Skin of body (tissue), 2 donors: ENCODE results near the gene PNPLA3. TPM values are rescaled to one million over a fixed set of nuclear protein-coding genes. Genes with fewer than 3 reads are reported as not detected.
"Not testable (repeated sequence)": the region's sequence is repeated elsewhere in the genome, so short reads cannot be mapped to it uniquely, and the experiment has no call there.

ENCODE experiments used
- DNase-seq: peaks from one replicate; lab custom pipeline; 2025; lab: John Stamatoyannopoulos, UW
- total RNA-seq: library from RNA; depleted of rRNA; stranded (reverse); fragments of >200 nt; gene quantifications from one replicate; pipeline ENCODE4 v1.2.3, GENCODE V29; 2014

PNPLA3 gene
- total RNA-seq, 1 donor from 2014 or later = 7.5 TPM

- DNase-seq = no peak
Observed at GRCh38 chr22:43889860-43890253, 33.7 kb upstream of the PNPLA3 start.

DNA sequence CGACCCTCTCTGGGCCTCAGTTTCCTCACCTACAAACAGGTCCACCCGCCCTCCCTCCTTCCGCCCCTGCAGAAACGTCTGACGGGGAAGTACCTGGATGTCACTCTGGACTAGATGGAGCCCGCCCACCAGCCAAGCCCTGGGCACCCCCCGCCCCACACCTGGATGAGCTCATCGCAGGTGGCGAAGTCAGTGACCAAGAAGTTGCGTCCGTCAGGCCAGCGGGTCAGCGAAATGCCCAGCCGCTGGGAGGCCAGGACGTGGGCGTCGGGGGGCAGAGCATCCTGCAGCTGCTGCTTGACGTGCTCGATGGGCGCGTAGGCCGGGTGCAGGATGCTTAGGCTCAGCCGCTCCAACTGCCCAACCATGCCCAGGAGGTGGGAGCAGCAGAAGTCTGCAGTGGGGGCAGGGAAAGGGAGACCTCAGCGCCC, 32.7 kb upstream of the PNPLA3 start:
- no peak for DNase-seq

- DNase-seq = no peak
Observed at GRCh38 chr22:43891360-43892182, 32.0 kb upstream of the PNPLA3 start, which contains the start of gene PNPLA5. Gene PNPLA5 (minus strand): TSS chr22:43892013. CDS start chr22:43891880, 133 bp downstream.

DNA sequence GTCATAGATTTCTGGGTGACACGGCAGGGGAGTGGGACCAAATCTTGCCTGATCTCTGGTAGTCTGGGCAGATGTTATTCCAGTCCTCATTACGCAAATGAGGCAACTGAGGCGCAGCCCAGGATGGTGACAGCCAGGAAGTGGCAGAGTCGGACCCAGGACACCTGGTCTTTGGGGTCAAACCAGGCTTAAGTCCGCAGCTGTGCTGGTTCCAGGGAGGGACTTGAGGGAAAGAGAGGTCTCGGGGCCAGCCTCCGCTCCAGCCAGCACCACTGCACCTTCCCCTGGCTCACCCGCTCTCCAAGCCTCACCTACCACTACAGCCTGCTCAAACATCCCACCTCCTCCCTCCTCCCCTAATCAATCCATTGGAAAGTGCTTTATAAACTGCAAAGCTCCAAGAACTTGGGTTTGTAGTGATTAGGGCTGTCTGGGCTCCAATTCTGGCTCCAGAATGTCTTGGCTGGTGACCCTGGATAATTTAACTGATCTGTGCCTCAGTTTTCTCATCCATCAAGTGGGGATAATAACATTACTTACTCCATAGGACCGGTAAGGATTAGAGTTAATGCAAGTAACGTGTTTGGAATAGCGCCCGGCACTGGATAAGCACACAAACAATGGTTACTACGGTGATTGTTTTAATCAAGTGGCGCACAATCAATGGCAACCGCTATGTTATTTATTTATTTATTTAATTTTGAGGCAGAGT, 31.3 kb upstream of the PNPLA3 start:
- no peak for DNase-seq

- no peak for DNase-seq
Observed at GRCh38 chr22:43893266-43893665, 30.3 kb upstream of the PNPLA3 start.

DNA sequence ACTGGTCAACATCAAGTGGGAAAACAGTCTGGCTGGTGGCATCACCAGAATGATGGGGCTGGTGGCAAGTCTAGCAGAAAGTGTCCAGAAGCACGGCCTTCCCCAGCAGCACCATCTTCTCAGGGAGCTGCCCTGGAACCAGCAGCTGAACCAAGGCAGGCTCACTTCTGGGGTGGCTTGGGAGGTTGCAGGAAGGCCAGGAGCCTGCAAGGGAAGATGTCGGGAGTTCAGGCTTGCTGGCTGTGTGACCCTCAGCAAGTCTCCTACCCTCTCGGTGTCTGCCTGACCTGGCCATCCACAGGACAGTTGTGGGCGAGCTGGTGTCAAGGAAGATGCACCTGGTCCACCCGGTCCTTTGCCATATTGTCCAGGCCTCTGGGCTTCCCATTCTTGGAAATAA, 29.5 kb upstream of the PNPLA3 start:
- DNase-seq = no peak

DNA sequence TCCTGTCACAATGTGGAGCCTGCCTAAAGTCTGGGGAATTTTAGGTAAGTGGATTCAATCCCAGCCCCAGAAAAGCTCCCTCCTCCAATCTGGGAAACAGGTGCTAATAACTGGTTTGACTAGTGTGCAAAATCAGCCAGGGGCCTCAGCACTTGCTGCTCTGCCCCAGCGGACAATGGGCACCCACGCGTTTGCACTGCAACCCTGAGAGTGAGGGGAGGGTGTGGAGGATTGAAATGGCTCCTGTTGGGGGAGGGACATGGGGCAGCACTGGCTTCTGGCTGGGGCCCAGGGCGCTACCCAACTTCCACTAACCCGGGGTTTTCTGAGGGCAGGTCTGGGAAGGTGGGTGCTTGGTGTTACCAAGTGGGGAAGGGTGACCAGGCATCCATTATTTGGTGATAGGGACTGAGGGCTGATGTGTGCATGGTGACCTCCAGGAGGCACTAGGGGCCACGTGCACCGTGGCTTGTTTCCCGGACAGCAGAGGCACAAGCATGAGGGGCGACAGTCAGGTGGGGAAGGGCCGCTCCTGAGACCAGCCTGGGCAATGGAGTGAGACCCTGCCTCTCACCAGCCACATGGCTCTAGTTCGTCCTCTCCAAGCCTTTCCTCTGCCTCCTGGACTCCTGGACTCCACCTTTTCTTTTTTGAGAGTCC, 27.5 kb upstream of the PNPLA3 start:
- DNase-seq = no peak

DNA sequence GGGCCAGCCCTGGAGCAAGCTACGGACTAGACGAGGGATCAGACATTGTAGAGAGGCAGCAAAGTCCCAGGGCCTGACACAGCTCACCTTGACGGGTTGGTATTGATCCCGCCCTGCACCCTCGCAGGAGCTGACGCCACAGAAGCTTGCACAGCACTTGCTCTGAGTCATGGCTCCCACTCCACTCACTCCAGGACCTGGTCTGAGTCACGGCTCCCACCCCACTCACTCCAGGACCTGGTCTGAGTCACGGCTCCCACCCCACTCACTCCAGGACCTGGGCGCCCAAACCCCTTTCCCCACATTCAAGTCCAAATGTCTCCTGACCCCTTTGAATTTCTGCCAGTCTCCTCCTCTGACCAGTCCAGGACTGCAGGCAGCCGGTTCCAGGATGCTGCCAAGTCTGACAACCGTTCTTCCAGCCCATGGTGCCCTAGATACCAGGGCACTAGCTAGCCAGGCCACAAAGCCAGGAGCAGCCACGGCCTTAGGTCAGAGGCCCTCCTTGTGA, 25.8 kb upstream of the PNPLA3 start:
- no peak for DNase-seq

DNA sequence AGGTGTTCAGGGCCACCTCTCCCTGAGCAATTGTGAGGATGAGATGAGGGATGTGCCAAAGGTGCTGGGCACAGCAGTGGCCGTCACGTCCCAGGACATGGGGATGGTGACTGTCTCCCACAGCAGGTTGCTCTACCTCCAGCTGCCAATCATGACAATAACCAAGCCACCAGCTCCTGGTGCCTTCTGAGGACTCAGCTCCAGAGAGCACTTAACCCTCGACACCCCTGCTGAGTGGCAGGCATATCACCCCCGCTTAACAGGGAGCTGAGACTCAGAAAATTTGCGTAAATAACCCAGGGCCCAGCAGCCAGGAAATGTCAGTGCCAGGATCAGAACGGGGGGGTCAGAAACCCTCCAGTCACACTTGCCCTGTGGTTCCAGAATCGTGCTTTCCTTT, 23.4 kb upstream of the PNPLA3 start:
- DNase-seq = no peak

DNA sequence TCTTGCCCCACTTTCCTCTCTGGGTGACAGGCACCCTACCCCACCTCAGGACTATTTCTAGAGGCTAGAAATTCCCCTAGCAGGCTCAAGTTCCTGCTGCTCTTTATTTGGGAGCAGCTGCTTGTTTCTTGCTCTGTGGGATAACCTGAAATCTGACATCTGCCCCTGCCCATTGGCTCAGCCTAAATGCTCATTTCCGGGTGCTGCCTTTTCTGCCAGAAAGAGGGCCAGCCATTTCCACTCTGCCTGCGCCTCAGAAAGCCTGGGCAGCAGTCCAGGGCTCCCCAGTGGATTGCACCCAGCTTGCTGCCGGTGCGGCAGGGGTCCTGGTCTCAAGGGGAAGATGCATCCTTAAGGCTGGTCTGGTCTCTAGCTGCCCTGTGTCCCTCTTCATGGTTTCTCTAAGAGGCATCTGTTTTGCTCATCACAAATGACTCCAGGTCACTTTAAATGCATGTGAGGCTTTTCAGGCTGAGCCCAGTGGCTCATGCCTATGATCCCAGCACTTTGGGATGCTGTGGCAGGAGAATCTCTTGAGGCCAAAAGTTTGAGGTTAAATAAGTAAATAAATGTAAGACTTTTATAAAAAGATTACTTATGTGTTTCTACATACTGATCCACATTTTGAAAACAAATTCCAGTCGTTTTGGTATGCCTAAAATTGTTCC, 21.5 kb upstream of the PNPLA3 start:
- no peak for DNase-seq

- DNase-seq = not testable (repeated sequence)
Observed at GRCh38 chr22:43903033-43903432, 20.6 kb upstream of the PNPLA3 start.

- DNase-seq = not testable (repeated sequence)
Observed at GRCh38 chr22:43904412-43904811, 19.2 kb upstream of the PNPLA3 start.

DNA sequence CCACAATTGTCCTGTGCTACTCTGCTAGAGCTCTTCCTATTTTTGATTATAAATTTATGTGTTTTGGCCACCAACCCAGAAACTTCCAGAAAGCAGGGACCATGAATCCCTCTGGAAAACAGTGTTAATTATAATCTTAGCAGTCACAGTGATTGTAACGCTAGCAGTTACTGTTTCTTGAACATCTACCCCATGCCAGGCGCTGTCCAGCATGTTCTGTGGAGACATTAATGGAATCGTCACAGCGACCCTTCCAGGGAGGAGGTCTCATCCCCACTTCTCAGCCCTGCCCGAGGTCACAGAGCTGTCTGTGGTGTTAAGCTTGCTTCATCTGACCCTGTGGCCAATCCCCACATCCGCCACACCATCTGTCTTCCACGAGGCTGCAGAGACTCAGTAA, 17.9 kb upstream of the PNPLA3 start:
- DNase-seq = no peak

- no peak for DNase-seq
Observed at GRCh38 chr22:43909708-43910107, 13.9 kb upstream of the PNPLA3 start.

- DNase-seq = no peak
Observed at GRCh38 chr22:43910178-43910695, 13.4 kb upstream of the PNPLA3 start.

DNA sequence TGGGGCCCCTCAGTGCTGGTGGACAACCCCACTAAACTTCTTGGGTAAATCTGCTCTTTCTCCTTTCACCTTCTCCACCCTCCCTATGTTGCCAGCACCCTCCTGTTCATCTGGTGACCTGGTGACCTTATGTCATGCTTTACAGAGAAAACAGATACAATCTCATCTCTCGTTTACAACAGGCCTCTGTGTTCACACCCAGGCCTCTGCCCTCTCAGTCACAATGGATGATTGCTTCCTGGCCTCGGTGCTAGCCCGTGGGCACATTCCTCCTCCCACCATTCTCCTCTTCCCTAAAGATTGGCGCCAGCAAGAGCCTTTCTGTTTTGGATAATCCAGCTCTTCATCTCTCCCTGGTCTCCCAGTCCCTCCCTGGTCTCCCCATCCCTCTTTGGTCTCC, 12.3 kb upstream of the PNPLA3 start:
- no peak for DNase-seq

DNA sequence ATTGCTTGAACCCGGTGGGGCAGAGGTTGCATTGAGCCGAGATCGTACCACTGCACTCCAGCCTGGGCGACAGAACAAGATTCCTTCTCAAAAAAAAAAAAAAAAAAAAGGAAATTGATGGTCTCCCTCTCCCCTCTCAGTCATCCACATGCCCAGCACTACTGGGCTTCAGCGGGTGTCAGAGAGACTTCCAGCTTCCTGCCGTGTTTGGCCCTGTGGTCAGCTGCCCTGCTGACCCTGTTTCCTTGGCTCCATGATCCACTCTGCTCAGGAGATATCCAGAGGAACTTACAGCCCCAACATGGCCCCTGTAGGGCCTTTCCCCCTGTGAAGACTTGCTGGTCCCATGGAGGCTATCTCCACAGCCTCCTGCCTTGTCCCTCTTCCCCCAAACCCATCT, 6.1 kb upstream of the PNPLA3 start:
- no peak for DNase-seq

DNA sequence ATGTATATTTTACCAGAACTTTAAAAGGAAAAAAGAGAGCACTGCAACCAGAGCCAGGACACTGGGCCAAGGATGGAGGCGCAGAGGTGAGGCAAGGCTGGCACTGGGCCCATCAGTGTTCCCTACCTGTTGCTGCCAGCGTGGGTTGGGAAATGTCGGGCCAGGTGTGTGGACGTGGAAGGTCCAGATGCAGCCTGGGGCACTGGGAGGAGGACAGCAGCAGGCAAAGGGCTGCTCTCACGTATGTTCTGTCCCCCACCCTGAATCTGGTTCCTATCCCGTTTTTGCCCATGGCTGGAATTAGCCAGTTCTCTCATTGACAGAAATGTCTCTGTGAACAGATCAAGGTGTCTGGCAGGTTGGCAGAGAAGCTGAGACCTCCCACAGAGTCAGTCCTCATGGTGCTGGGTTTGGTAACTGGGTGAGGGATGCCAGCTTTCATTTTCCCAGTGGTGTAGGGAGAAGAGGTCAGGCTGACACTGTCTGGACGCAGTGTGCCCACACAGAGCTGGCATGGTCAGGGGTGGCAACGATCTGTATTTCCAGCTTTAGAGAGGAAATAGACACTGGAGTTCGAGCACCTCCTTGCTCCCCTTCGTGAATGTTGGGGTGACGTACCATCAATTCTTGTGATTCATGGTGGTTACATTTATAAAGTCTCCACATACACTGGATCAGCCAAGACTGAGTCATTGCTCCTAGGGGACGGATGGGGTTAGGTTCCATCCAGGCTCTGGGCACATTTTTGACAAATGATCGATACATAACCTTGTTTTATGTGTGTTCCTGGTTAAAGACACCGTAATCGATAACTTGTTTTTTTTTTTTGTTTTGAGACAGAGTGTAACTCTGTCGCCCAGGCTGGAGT, 4.3 kb upstream of the PNPLA3 start:
- no peak for DNase-seq

DNA sequence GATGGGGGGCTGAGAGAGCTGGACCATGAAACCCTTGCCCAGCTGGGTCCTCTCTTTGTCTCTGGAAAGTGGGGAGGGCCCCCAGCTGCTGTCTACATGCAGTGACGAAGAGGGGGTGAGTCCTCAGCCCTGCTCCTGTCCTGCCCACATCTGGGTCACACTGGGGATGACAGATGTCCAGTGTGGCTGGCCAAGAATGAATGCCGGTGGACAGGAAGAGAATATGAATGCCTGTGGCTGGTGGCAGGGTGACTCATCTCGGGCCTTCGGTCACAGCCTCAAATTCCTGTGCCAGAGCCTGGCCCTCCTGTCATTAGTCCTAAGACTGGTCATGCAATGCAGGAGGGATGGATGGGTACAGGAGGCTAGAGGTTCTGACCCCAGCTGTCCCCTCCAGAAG, 2.2 kb upstream of the PNPLA3 start:
- DNase-seq = no peak

DNA sequence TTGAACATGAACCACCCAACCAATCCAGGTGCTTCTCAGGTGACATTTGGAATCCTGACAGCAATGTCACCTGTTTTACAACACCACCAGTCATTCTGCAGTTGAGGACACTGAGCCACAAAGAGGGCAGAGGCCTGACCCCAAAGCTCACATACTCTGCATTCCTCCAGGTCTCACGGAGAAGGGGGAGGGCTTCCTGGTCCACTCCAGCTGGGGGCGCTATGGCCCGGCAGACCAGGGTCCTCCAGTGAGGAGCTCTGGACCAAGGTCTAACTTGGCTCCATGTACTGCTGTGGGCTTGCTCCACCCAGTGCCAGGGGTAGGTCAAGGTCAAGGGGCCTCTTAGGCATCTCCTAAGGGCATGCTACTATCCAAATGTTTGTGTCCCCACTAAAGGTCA, 1.5 kb upstream of the PNPLA3 start:
- DNase-seq = no peak
